Liver (tissue), 9 donors: ENCODE results near the gene ALDH3B2. TPM values are rescaled to one million over a fixed set of nuclear protein-coding genes. Genes with fewer than 3 reads are reported as not detected.
"Not testable (repeated sequence)": the region's sequence is repeated elsewhere in the genome, so short reads cannot be mapped to it uniquely, and the experiment has no call there.

Source experiments
- DNase-seq: peaks from one replicate; pipeline ENCODE4 v3.0.0-alpha.2; 2017; ENCODE audit warnings: low spot score
- H3K27ac ChIP-seq, 2 donors: one replicate each; pipeline ENCODE4 v1.7.0; 2013; ENCODE audit warnings: inconsistent platforms in 2 of 2, low read length in 2 of 2, control low read depth in 1 of 2, low read depth in 1 of 2, mild to moderate bottlenecking in 1 of 2
- H3K27me3 ChIP-seq, 4 donors: one replicate each; pipeline versions ENCODE4 v1.6.1 to v1.7.0; 2013; ENCODE audit warnings: low read length in 3 of 4, inconsistent platforms in 1 of 4, mild to moderate bottlenecking in 1 of 4, moderate library complexity in 1 of 4; ENCODE audit not compliant: control insufficient read depth in 4 of 4, insufficient read depth in 4 of 4
- H3K36me3 ChIP-seq, 4 donors: one replicate each; pipeline versions ENCODE4 v1.6.1 to v1.7.0; 2013; ENCODE audit warnings: low read length in 3 of 4, mild to moderate bottlenecking in 3 of 4, low read depth in 1 of 4, moderate library complexity in 1 of 4; ENCODE audit not compliant: control insufficient read depth in 4 of 4, insufficient read depth in 3 of 4
- H3K4me1 ChIP-seq, 4 donors: one replicate each; pipeline versions ENCODE4 v1.6.1 to v1.7.0; 2013; ENCODE audit warnings: low read length in 3 of 4, mild to moderate bottlenecking in 3 of 4, moderate library complexity in 1 of 4; ENCODE audit not compliant: control insufficient read depth in 4 of 4, insufficient read depth in 4 of 4
- H3K4me3 ChIP-seq, 3 donors: one replicate each; pipeline versions ENCODE4 v1.6.1 to v1.7.0; 2013; ENCODE audit warnings: low read length in 3 of 3, control low read depth in 1 of 3, low read depth in 1 of 3, mild to moderate bottlenecking in 1 of 3
- H3K9ac ChIP-seq, 2 donors: one replicate each; pipeline ENCODE4 v1.7.0; 2013; ENCODE audit warnings: low read length in 2 of 2, mild to moderate bottlenecking in 2 of 2, moderate library complexity in 2 of 2, control low read depth in 1 of 2, low read depth in 1 of 2
- H3K9me3 ChIP-seq, 4 donors: one replicate each; pipeline versions ENCODE4 v1.6.1 to v1.7.0; 2013; ENCODE audit warnings: low read length in 3 of 4; ENCODE audit not compliant: control insufficient read depth in 4 of 4
- ATF3 ChIP-seq: IDR thresholded peaks from 2 replicates; pipeline ENCODE4 v1.6.1; 2016; ENCODE audit warnings: antibody characterized with exemption
- CTCF ChIP-seq: fragments of 150-350 bp; IDR thresholded peaks from 2 replicates; pipeline ENCODE4 v1.5.1; 2017; ENCODE audit warnings: improper control_type of control experiment, low read depth, low read length; ENCODE audit not compliant: missing input control
- EGR1 ChIP-seq, 2 donors: IDR thresholded peaks; 2 replicates each; pipeline ENCODE4 v1.6.1; 2016 to 2018; ENCODE audit warnings: antibody characterized with exemption in 2 of 2, low read depth in 2 of 2
- FOXA1 ChIP-seq: IDR thresholded peaks from 2 replicates; pipeline ENCODE4 v1.6.1; 2016; ENCODE audit warnings: antibody characterized with exemption
- FOXA2 ChIP-seq: IDR thresholded peaks from 2 replicates; pipeline ENCODE4 v1.6.1; 2016; ENCODE audit warnings: antibody characterized with exemption
- GABPA ChIP-seq, 2 donors: IDR thresholded peaks in 1 of 2; conservative IDR thresholded peaks in 1 of 2; 2 replicates each; pipeline ENCODE4 v1.6.1; 2016; ENCODE audit warnings: antibody characterized with exemption in 2 of 2, mild to moderate bottlenecking in 1 of 2, moderate library complexity in 1 of 2
- HNF4A ChIP-seq, 2 donors: conservative IDR thresholded peaks; 2 replicates each; pipeline ENCODE4 v1.6.1; 2016; ENCODE audit warnings: antibody characterized with exemption in 2 of 2, mild to moderate bottlenecking in 2 of 2
- HNF4G ChIP-seq: IDR thresholded peaks from 2 replicates; pipeline ENCODE4 v1.6.1; 2016; ENCODE audit warnings: antibody characterized with exemption
- JUND ChIP-seq, 2 donors: IDR thresholded peaks; 2 replicates each; pipeline ENCODE4 v1.6.1; 2016; ENCODE audit warnings: antibody characterized with exemption in 2 of 2
- MAX ChIP-seq: IDR thresholded peaks from 2 replicates; pipeline ENCODE4 v1.6.1; 2016; ENCODE audit warnings: antibody characterized with exemption
- NR2F2 ChIP-seq: IDR thresholded peaks from 2 replicates; pipeline ENCODE4 v1.6.1; 2016; ENCODE audit warnings: antibody characterized with exemption
- RAD21 ChIP-seq, 2 donors: IDR thresholded peaks; 2 replicates each; pipeline ENCODE4 v1.6.1; 2016; ENCODE audit warnings: antibody characterized with exemption in 2 of 2, mild to moderate bottlenecking in 2 of 2
- REST ChIP-seq: IDR thresholded peaks from 2 replicates; pipeline ENCODE4 v1.6.1; 2016; ENCODE audit warnings: antibody characterized with exemption, mild to moderate bottlenecking
- RXRA ChIP-seq, 2 donors: IDR thresholded peaks; 2 replicates each; pipeline ENCODE4 v1.6.1; 2017 to 2018; ENCODE audit warnings: antibody characterized with exemption in 2 of 2, mild to moderate bottlenecking in 1 of 2
- SP1 ChIP-seq: IDR thresholded peaks from 2 replicates; pipeline ENCODE4 v1.6.1; 2018; ENCODE audit warnings: antibody characterized with exemption, mild to moderate bottlenecking
- TAF1 ChIP-seq: conservative IDR thresholded peaks from 2 replicates; pipeline ENCODE4 v1.6.1; 2016; ENCODE audit warnings: antibody characterized with exemption, mild to moderate bottlenecking
- YY1 ChIP-seq: IDR thresholded peaks from 2 replicates; pipeline ENCODE4 v1.6.1; 2016; ENCODE audit warnings: antibody characterized with exemption, mild to moderate bottlenecking
- ZBTB33 ChIP-seq: IDR thresholded peaks from 2 replicates; pipeline ENCODE4 v1.6.1; 2016; ENCODE audit warnings: antibody characterized with exemption
- WGBS: extraction: QIAGEN DNeasy Blood & Tissue Kit; methylation state at CpG from one replicate; pipeline ENCODE4 v1.1.7; 2013; 5-methylcytosine and 5-hydroxymethylcytosine counted together
- polyA plus RNA-seq, 2 donors: library from polyadenylated mRNA; stranded (reverse) in 1 of 2; unstranded in 1 of 2; fragments of 200-250 nt in 1 of 2; fragments of >200 nt in 1 of 2; fragmentation: Nextera tagmentation in 1 of 2; extraction: Ambion mirVana in 1 of 2; gene quantifications; one replicate each; pipeline versions ENCODE4 v1.2.1 to v1.2.3, GENCODE V29; 2013 to 2015
- total RNA-seq, 2 donors: library from RNA; depleted of rRNA; stranded (reverse); fragments of >200 nt; gene quantifications; one replicate each; pipeline ENCODE4 v1.2.3, GENCODE V29; 2014
- donor health status: healthy.
- donor health status: healthy.
- donor health status: healthy.
- donor health status: healthy.
- donor health status: healthy.

ALDH3B2 gene
- total and polyA plus RNA-seq, 4 donors, result not detected

- whole genome bisulfite sequencing, result 93% methylated on average over 24 of the region's 24 CpGs
- no peak for TF ChIP-seq TAF1
- no peak for TF ChIP-seq SP1
- no peak for TF ChIP-seq MAX
- no peak for TF ChIP-seq EGR1 (IDR thresholded peaks at IDR 0.05; ENCODE audit: low read depth in 2 of 2)
- no peak for TF ChIP-seq JUND (IDR thresholded peaks at IDR 0.05)
- TF ChIP-seq REST, result no peak
- no peak for TF ChIP-seq NR2F2
- no peak for TF ChIP-seq CTCF
- no peak for TF ChIP-seq ATF3
- no peak for TF ChIP-seq RAD21 (IDR thresholded peaks at IDR 0.05)
- no peak for TF ChIP-seq RXRA (IDR thresholded peaks at IDR 0.05)
- TF ChIP-seq YY1, result no peak
- TF ChIP-seq HNF4G, result no peak
- no peak for TF ChIP-seq FOXA1
- TF ChIP-seq FOXA2, result no peak
- TF ChIP-seq HNF4A (conservative IDR thresholded peaks at IDR 0.05), result no peak
- no peak for TF ChIP-seq ZBTB33
- no peak for TF ChIP-seq GABPA (IDR thresholded peaks at IDR 0.05 in 1 of 2, conservative IDR thresholded peaks at IDR 0.05 in 1 of 2)
These were observed 35.6 kb downstream of the ALDH3B2 start for GRCh38 chr11:67638535-67639437.

GRCh38 chr11:67637441-67637840 is 37.0 kb downstream of the ALDH3B2 start:
- not testable (repeated sequence) for H3K9ac ChIP-seq, DNase-seq, H3K4me3 ChIP-seq, H3K27me3 ChIP-seq, H3K27ac ChIP-seq, H3K9me3 ChIP-seq, H3K36me3 ChIP-seq
- 93% methylated on average over 3 of the region's 3 CpGs for WGBS
- H3K4me1 ChIP-seq, result peaks cover 0 to 16% (median 10%) of the 10 kb centered on the region in 4 donors

More at GRCh38 chr11:67638535-67639437, 35.6 kb downstream of the ALDH3B2 start:
- Histone ChIP-seq H3K27me3 (no peaks in the 10 kb centered on the region), H3K9me3 (no peaks in the 10 kb centered on the region), H3K27ac (no peak overlapping the region), H3K4me3 (no peak overlapping the region), H3K36me3 (peaks cover 0 to 6% (median 0%) of the 10 kb centered on the region in 4 donors), H3K4me1 (peaks cover 0 to 5% (median 3%) of the 10 kb centered on the region in 4 donors), H3K9ac (no peak overlapping the region)
- DNase-seq, result no peak
